Stimulated activated CD4-positive, alpha-beta T cell treated with anti-CD3 and anti-CD28 coated beads, Interleukin-12 subunit alpha, Interleukin-12 subunit beta, amount 100 ng/mL, for 24 hours (primary cell): Measurements from ENCODE around the gene ZDHHC17.
"Not testable (repeated sequence)": the region's sequence is repeated elsewhere in the genome, so short reads cannot be mapped to it uniquely, and the experiment has no call there.

ENCODE experiments used
- DNase-seq, 2 experiments: peaks; one replicate each; pipeline ENCODE4 v3.0.0-alpha.2; 2020; ENCODE audit warnings: low read depth in 2 of 2

ZDHHC17 gene

GRCh38 chr12:76765598-76765997, 1.7 kb downstream of the ZDHHC17 start:
- no peak for DNase-seq

- no peak for DNase-seq
These were observed 2.2 kb downstream of the ZDHHC17 start for GRCh38 chr12:76766161-76766560.

GRCh38 chr12:76768576-76768975, 4.7 kb downstream of the ZDHHC17 start:
- no peak for DNase-seq

GRCh38 chr12:76777765-76778216, 13.9 kb downstream of the ZDHHC17 start:
- DNase-seq: no peak

GRCh38 chr12:76778364-76778763, 14.4 kb downstream of the ZDHHC17 start:
- DNase-seq: no peak

GRCh38 chr12:76779310-76779709, 15.4 kb downstream of the ZDHHC17 start:
- not testable (repeated sequence) for DNase-seq

- DNase-seq: no peak
These were observed 17.4 kb downstream of the ZDHHC17 start for GRCh38 chr12:76781321-76781720.

- no peak for DNase-seq
These were observed 18.6 kb downstream of the ZDHHC17 start for GRCh38 chr12:76782526-76782925.

- no peak for DNase-seq
These were observed 20.7 kb downstream of the ZDHHC17 start for GRCh38 chr12:76784600-76785051.

- DNase-seq: no peak
These were observed 21.5 kb downstream of the ZDHHC17 start for GRCh38 chr12:76785407-76785806.

- no peak for DNase-seq
These were observed 23.1 kb downstream of the ZDHHC17 start for GRCh38 chr12:76786986-76787385.

- no peak for DNase-seq
These were observed 23.8 kb downstream of the ZDHHC17 start for GRCh38 chr12:76787689-76788088.

- no peak for DNase-seq
These were observed 25.6 kb downstream of the ZDHHC17 start for GRCh38 chr12:76789335-76790050.

- no peak for DNase-seq
These were observed 26.9 kb downstream of the ZDHHC17 start for GRCh38 chr12:76790564-76791552.

GRCh38 chr12:76792828-76793227, 28.9 kb downstream of the ZDHHC17 start:
- no peak for DNase-seq

GRCh38 chr12:76798864-76799263, 34.9 kb downstream of the ZDHHC17 start:
- no peak for DNase-seq

- DNase-seq: no peak
These were observed 35.4 kb downstream of the ZDHHC17 start for GRCh38 chr12:76799362-76799761.

- no peak for DNase-seq
These were observed 38.1 kb downstream of the ZDHHC17 start for GRCh38 chr12:76802060-76802459.

GRCh38 chr12:76804435-76804976, 40.6 kb downstream of the ZDHHC17 start:
- DNase-seq: no peak

- no peak for DNase-seq
These were observed 46.9 kb downstream of the ZDHHC17 start for GRCh38 chr12:76810671-76811419.

GRCh38 chr12:76811976-76812375, 48.1 kb downstream of the ZDHHC17 start:
- no peak for DNase-seq

- no peak for DNase-seq
These were observed 49.4 kb downstream of the ZDHHC17 start for GRCh38 chr12:76813265-76813664.
